NCI-H446 (cell line): Measurements from ENCODE around the gene ORAI3.
"Not testable (repeated sequence)": the region's sequence is repeated elsewhere in the genome, so short reads cannot be mapped to it uniquely, and the experiment has no call there.

Experiments
- DNase-seq, 2 experiments: peaks; one replicate each; lab custom pipeline; 2025; lab: John Stamatoyannopoulos, UW

Gene ORAI3

GRCh38 chr16:30924076-30924912, 24.6 kb upstream of the ORAI3 start:
- DNase-seq: peak in 1 of 2 experiments; percentile 52

- no peak for DNase-seq
These were observed 23.8 kb upstream of the ORAI3 start for GRCh38 chr16:30924913-30925631.

GRCh38 chr16:30925632-30925987, 23.3 kb upstream of the ORAI3 start:
- no peak for DNase-seq

DNA sequence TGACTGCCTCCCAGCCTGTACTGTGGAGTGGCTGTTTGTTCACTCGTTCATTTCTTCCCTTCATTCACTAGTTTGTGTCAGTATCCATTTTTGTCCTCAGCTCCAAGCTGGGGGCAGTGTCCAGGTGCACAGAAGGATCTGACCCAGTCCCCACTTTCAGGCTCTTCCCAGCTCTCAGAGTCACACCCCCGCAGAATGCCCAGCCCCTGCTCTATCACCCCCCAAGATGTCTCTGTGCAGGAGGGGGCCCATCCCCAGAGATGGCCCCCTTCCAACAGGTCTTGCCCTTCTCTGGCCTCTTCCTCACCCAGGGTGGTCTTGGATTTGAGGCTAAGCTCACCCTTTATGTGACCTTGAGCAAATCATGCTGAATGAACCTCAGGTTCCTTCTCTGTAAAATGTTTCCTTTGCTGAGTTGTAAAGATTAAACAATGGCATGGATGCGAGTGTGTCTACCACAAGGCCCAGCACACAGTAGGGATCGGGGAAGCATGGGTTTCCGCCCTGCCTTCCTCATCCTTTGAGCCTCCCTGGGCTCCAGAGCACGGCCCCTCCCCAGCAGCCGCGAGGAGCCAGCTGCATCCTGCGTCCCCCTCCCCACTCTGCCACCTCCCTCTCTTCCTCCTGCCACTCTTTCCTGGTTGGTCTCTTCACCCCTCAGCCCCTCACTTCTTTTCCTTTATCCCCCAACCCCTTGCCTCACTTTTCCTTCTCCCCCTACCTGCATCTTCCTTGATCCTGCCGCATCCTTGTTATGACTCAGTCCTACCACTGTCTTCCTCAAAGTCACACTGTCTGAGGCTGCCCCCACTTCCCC, 22.7 kb upstream of the ORAI3 start:
- no peak for DNase-seq

- DNase-seq: no peak
These were observed 21.7 kb upstream of the ORAI3 start for GRCh38 chr16:30926937-30927788.

GRCh38 chr16:30927789-30928378, 21.0 kb upstream of the ORAI3 start:
- DNase-seq: peak in 1 of 2 experiments; percentile 63

GRCh38 chr16:30928390-30928789, 20.5 kb upstream of the ORAI3 start:
- DNase-seq: no peak

DNA sequence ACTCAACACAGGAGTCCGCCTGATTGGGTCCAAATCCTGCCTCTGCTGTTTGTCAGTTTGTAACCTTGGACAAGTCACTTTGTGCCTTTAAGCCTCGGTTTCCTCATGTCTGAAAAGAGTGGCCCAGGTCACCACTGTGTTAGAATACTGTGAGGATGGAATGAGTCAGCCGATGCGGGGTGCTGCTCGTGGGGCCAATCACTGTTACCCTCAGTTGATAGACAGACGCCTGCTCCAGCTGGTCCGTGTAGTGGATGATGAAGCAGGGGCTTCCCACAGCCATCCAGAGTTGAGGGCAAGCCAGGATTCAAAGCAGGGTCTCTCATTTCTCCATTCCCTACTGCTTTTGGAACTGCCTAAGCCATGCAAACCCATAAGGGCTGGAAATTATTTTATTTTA, 19.7 kb upstream of the ORAI3 start:
- no peak for DNase-seq

DNA sequence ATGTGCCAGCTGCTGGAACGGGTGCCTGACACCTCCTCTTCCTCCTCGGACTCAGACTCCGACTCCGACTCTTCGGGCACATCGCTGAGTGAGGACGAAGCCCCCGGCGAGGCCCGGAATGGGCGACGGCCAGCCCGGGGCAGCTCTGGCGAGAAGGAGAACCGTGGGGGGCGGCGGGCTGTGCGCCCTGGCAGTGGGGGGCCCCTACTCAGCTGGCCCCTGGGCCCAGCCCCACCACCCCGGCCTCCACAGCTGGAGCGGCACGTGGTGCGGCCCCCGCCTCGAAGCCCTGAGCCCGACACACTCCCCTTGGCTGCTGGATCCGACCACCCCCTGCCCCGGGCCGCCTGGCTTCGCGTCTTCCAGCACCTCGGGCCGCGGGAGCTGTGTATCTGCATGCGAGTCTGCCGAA, 18.7 kb upstream of the ORAI3 start:
- no peak for DNase-seq

DNA sequence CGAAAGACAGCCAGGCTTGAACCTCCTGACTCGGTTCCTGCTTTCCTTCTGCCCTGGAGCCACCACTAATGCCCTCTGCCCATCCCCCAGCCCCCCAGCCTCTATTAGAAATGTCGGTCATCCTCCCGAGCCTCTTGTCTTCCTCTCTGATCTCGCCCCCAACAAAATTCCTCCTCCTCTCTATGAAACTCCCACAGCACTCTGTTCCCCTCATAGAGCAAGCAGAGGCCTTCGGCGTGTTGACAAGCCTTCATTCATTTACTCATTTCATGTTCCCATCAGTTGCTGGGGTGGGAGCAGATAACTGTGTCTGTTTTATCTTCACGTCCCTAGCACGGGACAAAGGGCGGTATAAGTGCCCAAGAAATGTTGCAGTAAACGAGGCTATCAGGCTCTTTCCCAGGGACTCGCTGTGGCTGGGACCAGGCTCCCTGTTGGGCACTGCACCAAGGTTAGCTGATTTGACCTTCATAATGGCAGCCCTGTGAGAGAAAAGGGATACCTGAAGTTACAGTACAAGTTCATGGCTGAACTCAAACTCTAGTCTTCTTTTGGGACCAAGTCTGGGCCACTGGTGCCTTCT, 17.7 kb upstream of the ORAI3 start:
- DNase-seq: no peak

- peak in 1 of 2 experiments; percentile 31 for DNase-seq
These were observed 13.9 kb upstream of the ORAI3 start for GRCh38 chr16:30934827-30935557.

- DNase-seq: no peak
These were observed 11.2 kb upstream of the ORAI3 start for GRCh38 chr16:30937692-30938091.

DNA sequence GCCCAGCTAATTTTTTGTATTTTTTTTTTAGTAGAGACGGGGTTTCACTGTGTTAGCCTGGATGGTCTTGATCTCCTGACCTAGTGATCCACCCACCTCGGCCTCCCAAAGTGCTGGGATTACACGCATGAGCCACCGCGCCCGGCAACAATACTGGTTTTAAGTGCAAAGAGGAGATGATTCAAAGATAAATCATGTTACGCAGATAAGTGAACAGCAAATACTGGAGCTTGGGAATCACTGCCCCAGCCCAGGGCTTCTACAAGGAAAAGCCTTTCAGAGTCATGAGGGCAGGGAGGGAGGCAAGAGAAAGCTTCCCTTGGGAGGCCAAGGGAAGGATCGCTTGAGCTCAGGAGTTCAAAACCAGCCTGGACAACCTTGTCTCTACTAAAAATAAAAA, 9.3 kb upstream of the ORAI3 start:
- DNase-seq: not testable (repeated sequence)

DNA sequence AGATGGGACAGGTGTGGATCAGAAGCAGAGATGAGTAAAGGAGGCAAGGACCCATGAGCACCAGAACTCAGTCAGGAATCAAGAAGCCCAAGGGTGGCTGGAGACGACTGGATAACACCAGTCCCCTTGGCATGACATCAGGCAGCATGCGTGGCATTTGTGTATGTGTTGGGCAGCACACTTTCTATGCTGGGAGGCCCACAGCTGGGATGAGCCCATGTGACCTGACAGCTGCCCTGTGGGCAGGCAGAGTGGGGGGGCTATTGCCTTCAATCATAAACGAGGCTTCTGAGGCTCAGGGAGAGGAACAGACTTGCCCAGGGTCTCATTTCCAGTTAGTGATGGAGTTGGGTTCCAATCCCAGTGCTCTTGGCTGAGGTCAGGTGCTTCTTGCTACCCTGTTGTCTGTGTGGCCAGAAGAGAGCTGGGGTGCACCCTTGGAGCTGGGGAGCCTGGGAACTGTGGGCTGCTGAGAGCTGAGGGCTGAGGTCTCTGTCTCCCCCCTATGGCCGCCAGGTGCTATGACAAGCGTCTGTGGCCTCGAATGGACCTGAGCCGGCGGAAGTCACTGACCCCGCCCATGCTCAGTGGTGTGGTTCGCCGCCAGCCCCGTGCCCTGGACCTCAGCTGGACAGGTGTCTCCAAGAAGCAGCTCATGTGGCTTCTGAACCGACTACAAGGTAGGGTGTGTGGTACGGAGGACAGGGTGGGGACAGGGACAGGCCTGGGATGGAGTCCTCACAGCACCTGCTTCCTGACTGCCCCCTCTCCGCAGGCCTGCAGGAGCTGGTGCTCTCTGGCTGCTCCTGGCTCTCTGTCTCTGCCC, 7.1 kb upstream of the ORAI3 start:
- peak in 1 of 2 experiments; percentile 34 for DNase-seq

- DNase-seq: no peak
These were observed 6.5 kb upstream of the ORAI3 start for GRCh38 chr16:30942426-30942806.

DNA sequence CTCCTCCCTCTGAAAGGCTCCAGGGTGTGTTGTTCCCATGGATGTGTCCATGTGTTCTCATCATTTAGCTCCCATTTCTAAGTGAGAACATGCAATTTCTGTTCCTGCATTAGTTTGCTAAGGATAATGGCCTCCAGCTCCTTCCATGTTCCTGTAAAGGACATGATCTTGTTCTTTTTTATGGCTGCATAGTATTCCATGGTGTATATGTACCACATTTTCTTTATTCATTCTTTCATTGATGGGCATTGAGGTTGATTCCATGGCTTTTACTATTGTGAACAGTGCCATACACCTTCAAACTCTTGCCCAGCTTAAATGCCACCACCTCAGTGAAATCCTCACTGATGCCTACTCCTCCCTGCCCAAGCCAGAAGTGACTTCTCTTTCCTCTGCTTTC, 4.5 kb upstream of the ORAI3 start:
- DNase-seq: no peak

DNA sequence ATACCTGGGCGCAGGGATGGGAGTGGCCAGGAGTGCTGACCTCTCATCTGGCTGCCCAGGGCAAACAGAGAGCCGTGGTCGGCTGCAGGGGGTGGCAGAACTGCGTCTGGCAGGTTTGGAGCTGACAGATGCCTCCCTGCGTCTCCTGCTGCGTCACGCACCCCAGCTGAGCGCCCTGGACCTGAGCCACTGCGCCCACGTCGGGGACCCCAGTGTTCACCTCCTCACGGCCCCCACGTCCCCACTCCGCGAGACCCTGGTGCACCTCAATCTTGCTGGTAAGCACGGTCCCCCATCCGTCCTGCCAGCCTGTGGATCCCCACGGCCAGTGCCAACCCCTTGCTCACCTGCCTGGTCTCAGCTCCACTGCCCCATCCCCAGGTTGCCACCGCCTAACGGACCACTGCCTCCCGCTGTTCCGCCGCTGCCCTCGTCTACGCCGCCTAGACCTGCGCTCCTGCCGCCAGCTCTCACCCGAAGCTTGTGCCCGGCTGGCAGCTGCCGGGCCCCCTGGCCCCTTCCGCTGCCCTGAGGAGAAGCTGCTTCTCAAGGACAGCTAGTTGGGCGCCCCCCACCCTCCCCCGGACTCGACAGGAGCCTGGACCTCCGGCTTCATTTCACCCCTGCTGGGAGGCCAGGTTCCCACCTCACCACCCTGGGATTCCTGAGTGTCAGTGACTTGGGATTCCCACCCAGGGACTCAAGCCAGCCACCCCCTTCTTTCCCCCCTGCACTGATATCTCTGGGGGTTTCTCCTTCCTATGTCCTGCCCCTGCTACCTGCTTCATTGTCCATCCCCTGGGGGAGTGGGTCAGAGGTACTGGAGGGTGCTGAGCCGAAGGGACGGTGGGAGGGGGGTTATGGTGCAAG, 2.0 kb upstream of the ORAI3 start:
- no peak for DNase-seq

- no peak for DNase-seq
These were observed 1.4 kb upstream of the ORAI3 start for GRCh38 chr16:30947541-30947858.
